Gastrocnemius medialis (tissue), 4 donors: ENCODE measurements around the gene MAD1L1. TPM values are rescaled to one million over a fixed set of nuclear protein-coding genes. Genes with fewer than 3 reads are reported as not detected.
"Not testable (repeated sequence)": the region's sequence is repeated elsewhere in the genome, so short reads cannot be mapped to it uniquely, and the experiment has no call there.

Experiments
- ATAC-seq, 2 donors: fragments of 150-250 bp; one replicate each; pipeline ENCODE4 v1.9.1; 2016
- DNase-seq, 2 donors: peaks; one replicate each; pipeline ENCODE4 v3.0.0-alpha.2; 2019
- H3K27ac ChIP-seq, 4 donors: fragments of 200-600 bp; sonication (generic); 1 replicate in 1 of 4; 2 replicates in 3 of 4; pipeline ENCODE4 v1.5.1; 2016 to 2018; ENCODE audit warnings: mild to moderate bottlenecking in 2 of 4, moderate library complexity in 1 of 4
- H3K27me3 ChIP-seq, 3 donors: fragments of 200-600 bp; sonication (generic) in 2 of 3; 1 replicate in 1 of 3; 2 replicates in 2 of 3; pipeline versions ENCODE4 v1.5.1 to v1.6.0; 2016 to 2019; ENCODE audit warnings: mild to moderate bottlenecking in 1 of 3, moderate library complexity in 1 of 3
- H3K36me3 ChIP-seq, 2 donors: fragments of 200-600 bp; sonication (generic) in 1 of 2; one replicate each; pipeline ENCODE4 v1.5.1; 2017 to 2018
- H3K4me1 ChIP-seq, 2 donors: fragments of 200-600 bp; sonication (generic) in 1 of 2; one replicate each; pipeline ENCODE4 v1.5.1; 2016 to 2017; ENCODE audit warnings: mild to moderate bottlenecking in 2 of 2
- H3K4me3 ChIP-seq, 4 donors: fragments of 200-600 bp; sonication (generic) in 3 of 4; 1 replicate in 1 of 4; 2 replicates in 3 of 4; pipeline ENCODE4 v1.5.1; 2016 to 2019; ENCODE audit warnings: mild to moderate bottlenecking in 2 of 4
- H3K9me3 ChIP-seq, 3 donors: fragments of 200-600 bp; sonication (generic) in 2 of 3; 1 replicate in 1 of 3; 2 replicates in 2 of 3; pipeline ENCODE4 v1.5.1; 2016 to 2019
- CTCF ChIP-seq, 5 experiments: fragments of 450-650 bp in 3 of 5; fragments of 200-600 bp in 2 of 5; sonication (generic) in 2 of 5; IDR thresholded peaks in 4 of 5; conservative IDR thresholded peaks in 1 of 5; 1 replicate in 4 of 5; 2 replicates in 1 of 5; pipeline ENCODE4 v1.5.1; 2016 to 2019; ENCODE audit warnings: antibody characterized with exemption in 5 of 5, mild to moderate bottlenecking in 3 of 5, moderate library complexity in 3 of 5
- POLR2A ChIP-seq, 2 donors: fragments of 450-650 bp; IDR thresholded peaks; one replicate each; pipeline ENCODE4 v1.6.1; 2017; ENCODE audit warnings: antibody characterized with exemption in 2 of 2, mild to moderate bottlenecking in 2 of 2, moderate library complexity in 2 of 2
- in situ Hi-C, 4 donors: fragments of 200-750 bp; cut with MboI; loops; one replicate each; pipeline versions ENCODE4 v1.15.0 to v1.8.0; 2017; ENCODE audit warnings: low sequenced_read_pairs in 4 of 4
- intact Hi-C: fragments of 100-400 bp; cut with DNase I; formaldehyde crosslinking; loops from one replicate; pipeline ENCODE4 v1.15.1; 2023; ENCODE audit warnings: low total_unique reads
- total RNA-seq, 4 donors: library from RNA; depleted of rRNA; stranded (reverse); fragments of >200 nt; gene quantifications; one replicate each; pipeline versions ENCODE4 v1.1.0 to v1.2.3, GENCODE V29; 2016

Gene MAD1L1
- total RNA-seq, 4 donors from 2014 or later: 19.7 to 32.4 (median 22.7) TPM

DNA sequence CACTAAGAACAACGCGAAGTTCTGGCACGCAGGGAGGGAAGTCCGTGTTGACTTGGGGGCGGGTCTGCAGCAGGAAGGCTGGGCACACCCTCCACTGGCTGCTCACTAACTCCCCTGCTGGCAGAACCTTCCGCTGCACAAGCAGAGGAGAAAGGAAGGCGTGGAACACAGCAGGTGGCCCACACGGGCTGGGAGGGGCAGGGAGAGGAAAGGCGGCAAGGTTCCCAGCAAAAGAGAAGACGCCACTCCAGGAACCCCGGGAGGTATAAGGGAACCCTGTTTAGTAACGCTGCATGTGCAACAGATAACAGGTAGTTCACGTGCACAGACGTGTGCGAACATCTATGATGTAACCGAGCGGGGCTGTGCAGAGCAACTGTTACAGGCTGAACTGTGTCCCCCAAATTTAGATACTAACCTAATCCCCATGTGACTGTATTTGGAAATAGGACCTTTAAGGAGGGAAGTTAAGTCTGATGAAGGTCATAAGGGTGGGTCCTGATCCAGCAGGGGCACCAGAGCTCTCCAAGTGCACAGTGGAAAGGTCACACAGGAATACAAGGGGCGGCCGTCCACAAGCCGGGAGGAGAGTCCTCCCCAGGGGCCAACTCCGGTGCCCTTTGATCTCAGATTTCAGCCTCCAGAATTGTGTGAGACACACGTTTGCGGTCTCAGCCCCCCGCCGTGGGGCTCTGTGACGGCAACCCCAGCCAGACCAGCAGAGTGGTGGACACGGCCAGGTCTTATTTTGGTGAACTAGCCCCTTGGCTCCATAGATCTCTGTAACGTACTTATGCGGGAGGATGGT, 357.1 kb downstream of the MAD1L1 start:
- H3K4me3 ChIP-seq: peak overlapping the region in 3 of 4 donors; percentile 5 to 22 (median 17)
- H3K27me3 ChIP-seq, intact Hi-C loops, H3K36me3 ChIP-seq, DNase-seq, in situ Hi-C loops, H3K9me3 ChIP-seq: not testable (repeated sequence)
- peaks cover 0 to 13% of the 10 kb centered on the region in 2 donors for H3K4me1 ChIP-seq
- H3K27ac ChIP-seq: peak overlapping the region in 2 of 4 donors; percentile 19 to 58
- peak in 3 of 5 experiments; percentile 20 to 44 (median 24) for TF ChIP-seq CTCF (IDR thresholded peaks at IDR 0.05 in 4 of 5, conservative IDR thresholded peaks at IDR 0.05 in 1 of 5)
- peak; percentile 65 to 72 for ATAC-seq

DNA sequence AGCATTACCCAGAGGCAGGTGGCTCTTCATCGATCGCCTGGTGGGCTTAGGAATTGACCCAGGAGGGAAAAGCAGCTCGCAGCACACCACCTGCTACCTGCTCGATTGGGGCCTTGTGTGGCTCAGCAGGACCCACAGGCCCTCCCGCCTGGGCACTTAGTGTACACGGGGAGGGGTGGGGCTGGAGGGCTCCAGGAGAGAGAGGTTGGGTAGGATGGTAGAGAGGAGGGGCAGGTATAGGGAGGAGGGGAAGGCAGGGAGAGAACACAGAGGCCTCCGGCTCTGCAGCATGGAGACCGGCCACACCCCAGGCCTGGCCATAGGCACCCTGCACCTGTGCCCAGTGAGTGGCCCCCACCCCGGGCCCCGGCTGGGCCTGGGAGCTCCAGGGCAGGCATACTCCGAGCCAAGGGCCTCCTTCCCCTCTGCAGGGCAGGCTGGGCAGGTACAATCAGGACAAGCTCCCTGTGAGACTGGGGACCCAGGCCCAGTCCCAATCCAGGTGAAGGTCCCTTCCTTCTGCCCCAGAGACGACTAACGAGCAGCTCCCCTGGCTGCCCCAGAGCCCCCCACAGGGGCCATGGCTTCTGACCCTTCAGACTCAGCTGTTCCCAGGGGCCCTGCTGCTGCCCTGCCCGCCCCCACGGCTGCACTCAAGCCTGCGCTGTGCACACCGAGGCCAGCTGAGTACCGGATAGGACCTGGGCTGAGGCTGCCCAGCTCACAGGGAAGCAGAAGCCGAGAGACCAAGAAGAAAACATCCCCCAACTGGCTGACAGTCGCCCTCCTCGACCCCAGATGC, 358.0 kb downstream of the MAD1L1 start:
- DNase-seq, H3K9me3 ChIP-seq, in situ Hi-C loops, intact Hi-C loops, H3K36me3 ChIP-seq, ATAC-seq, H3K27me3 ChIP-seq: not testable (repeated sequence)
- Histone ChIP-seq H3K4me1 (peaks cover 0 to 13% of the 10 kb centered on the region in 2 donors), H3K4me3 (peak overlapping the region in 3 of 4 donors; percentile 5 to 22 (median 17)), H3K27ac (peak overlapping the region in 1 of 4 donors; percentile 58)

GRCh38 chr7:1873857-1874589, 358.7 kb downstream of the MAD1L1 start:
- no peak for TF ChIP-seq CTCF (IDR thresholded peaks at IDR 0.05 in 4 of 5, conservative IDR thresholded peaks at IDR 0.05 in 1 of 5)
- no peak for TF ChIP-seq POLR2A (IDR thresholded peaks at IDR 0.05)
- intact Hi-C loops: no loop called here

GRCh38 chr7:1873421-1873820, 359.3 kb downstream of the MAD1L1 start:
- TF ChIP-seq POLR2A (IDR thresholded peaks at IDR 0.05): no peak
- no peak for TF ChIP-seq CTCF (IDR thresholded peaks at IDR 0.05 in 4 of 5, conservative IDR thresholded peaks at IDR 0.05 in 1 of 5)
- Histone ChIP-seq H3K9me3 (peaks cover 0 to 7% (median 0%) of the 10 kb centered on the region in 3 donors), H3K4me1 (peaks cover 0 to 13% of the 10 kb centered on the region in 2 donors), H3K36me3 (no peaks in the 10 kb centered on the region), H3K27ac (no peak overlapping the region), H3K4me3 (no peak overlapping the region), H3K27me3 (no peaks in the 10 kb centered on the region)
- DNase-seq: no peak
- ATAC-seq: no peak
- in situ Hi-C loops: no loop called here
- intact Hi-C loops: no loop called here

More at GRCh38 chr7:1873857-1874589, 358.7 kb downstream of the MAD1L1 start:
- in situ Hi-C loops: no loop called here
- Histone ChIP-seq H3K4me1 (peaks cover 0 to 13% of the 10 kb centered on the region in 2 donors), H3K4me3 (no peak overlapping the region), H3K27me3 (no peaks in the 10 kb centered on the region), H3K36me3 (no peaks in the 10 kb centered on the region), H3K9me3 (peaks cover 0 to 7% (median 0%) of the 10 kb centered on the region in 3 donors), H3K27ac (no peak overlapping the region)
- no peak for DNase-seq
- no peak for ATAC-seq
